Stimulated activated CD4-positive, alpha-beta T cell treated with anti-CD3 and anti-CD28 coated beads, Interleukin-15, amount 100 ng/mL, for 48 hours (primary cell): ENCODE data around the gene RNF150.

Experiments
- DNase-seq, 2 donors: peaks; one replicate each; pipeline ENCODE4 v3.0.0-alpha.2; 2020; ENCODE audit warnings: low read depth in 2 of 2

Gene RNF150

DNA sequence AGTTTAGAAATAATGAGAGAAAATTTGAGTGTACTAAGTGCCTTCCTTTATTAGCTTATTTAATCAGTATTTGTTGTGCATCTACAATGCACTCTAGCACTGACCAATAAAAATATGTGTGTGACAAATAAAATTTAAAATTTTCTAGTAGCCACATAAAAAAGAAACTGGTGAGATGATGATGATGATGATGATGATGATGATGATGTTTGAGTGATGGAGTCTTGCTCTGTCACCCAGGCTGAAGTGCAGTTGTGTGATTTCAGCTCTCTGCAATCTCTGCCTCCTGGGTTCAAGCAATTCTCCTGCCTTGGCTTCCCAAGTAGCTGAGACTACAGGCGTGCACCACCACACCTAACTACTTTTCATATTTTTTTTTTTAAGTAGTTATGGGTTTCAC, 110.2 kb downstream of the RNF150 start:
- DNase-seq: no peak

DNA sequence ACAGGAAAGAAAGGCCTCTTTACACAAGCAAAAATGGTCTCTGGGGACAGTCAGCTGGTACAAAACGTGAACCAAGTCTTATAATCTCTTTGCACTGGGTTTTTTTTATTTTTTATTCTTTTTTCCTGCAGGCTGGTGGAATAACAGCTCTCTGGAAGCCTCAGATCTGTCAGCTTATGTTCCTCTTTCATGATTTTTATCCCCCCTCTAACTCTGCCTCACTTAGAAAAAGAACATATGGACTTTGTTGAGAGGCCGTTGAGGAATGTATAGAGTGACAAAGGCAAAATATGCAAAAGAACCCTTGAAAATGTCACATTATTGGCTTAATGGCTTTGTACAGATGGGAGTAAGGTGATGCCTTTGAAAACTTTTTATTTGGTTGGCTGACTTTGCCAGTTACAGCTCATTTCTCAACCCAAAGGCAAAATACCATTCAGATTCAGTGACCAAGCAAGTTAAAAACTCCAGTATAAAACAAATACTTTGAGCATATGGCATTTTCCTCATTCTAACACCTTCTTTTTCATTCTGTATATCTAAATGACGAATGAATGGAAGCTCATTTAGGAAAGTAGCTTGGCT, 111.1 kb downstream of the RNF150 start:
- DNase-seq: no peak

DNA sequence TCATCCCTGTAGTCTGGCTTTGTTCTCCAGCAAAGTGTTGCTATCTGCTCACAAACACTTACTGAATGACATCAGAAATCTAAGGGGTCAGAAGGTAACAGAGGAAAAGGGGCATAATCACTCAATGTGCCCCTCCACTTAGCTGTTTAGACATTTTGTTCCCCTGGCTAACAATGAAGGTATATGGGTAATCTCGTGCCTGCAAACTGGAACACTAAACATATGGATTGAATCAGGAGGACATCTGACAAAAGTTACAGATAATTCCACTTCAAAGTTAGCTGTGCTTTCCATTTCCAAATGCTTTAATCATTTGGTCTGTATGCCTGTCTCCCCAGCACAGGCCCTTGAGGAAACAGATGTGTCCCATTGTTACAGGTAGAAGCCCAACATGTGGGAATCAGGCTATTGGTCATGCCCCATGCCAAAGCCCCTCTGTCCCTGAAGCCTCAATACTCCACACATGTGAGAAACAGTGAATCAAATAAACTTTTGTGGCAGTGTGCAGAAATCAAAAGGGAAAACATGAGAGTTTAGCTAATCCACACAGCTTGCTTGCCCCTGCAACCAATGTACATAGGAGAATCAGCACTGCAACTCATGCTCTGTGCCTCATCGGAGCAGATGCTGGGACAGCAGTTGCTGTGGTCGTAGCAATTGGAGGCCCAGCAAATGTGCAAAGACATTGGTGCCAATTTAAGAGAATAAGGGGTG, 111.7 kb downstream of the RNF150 start:
- DNase-seq: no peak

DNA sequence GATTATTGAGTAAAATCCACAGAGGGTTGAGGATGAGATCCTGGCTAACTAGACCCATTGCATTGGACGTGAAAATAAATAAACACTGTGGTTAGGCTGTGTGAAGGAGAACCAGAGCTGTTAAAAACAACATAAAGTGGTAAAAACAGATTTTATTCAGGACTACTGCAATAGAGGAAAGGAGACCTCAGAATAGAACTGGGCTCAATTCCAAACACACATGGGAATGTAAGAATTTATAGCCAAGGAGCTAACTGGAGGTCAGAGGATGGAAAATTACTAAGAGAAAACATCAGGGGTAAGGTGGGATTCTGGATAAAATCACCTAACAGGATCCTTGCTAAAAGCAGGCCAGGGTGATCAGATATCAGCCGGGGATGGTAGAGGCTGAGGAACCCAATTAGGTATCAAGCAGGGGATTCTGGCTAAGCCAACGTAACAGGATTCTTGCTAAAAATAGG, 112.4 kb downstream of the RNF150 start:
- DNase-seq: no peak

DNA sequence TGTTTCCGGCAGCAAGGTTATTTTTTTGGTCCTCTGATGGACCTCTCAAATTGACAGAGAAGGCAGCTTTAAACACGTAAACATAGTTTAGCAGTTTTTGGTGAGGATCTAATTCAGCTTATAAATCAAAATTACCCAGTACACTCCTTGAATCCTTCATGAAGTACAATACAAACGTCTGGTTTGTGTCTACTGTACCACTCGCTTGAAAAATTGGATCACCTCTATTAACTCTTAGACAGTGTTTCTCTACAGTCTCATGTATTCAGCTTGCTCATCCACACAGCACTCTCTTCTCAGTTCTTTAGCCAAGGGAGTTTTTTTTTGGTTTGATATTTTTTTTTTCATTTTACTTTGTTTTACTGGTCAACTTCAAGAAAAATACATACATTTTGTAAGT, 113.5 kb downstream of the RNF150 start:
- no peak for DNase-seq

DNA sequence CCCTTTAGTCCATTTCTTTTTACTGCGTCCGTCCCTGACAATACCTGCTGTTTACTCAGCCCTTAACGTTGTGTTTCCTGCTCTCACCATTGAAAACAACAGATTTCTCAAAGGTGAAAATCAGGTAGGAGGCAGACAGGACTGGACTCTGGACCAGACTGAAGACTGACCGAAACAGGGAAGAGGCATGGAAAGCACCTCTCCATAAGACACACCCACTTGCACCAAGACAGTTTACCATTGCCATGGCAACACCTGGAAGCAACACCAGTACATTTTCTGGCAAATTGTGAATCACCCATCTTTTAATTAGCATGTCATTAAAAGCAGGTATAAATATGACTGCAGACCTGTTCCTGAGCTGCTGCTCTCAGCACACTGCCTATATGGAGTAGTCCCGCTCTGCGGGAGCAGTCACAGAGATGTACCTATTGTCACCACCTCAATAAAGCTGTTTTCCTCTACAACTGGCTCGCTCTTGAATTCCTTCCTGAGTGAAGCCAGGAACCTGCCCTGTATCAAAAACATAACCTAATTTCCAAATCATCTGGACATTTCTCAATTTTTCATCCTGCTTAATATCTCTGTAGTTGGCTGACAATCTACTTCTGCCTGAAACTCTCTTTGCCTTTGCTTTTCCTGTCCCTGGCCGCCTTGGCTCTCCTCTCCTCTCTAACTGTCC, 117.0 kb downstream of the RNF150 start:
- no peak for DNase-seq

DNA sequence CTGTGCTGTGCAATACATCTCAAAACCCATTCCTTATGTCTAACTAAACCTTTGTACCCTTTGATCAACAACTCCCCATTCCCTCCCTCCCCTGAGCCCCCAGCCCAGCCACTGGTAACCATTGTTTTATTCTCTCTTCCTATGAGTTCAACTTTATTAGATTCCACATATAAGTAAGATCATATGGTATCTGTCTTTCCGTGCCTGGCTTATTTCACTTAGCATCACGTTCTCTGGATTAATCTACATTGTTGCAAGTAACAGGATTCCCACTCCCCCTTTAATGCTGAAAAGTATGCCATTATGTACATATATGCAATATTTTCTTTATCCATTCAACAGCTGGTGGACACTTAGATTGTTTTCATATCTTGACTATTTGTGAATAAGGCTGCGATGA, 119.4 kb downstream of the RNF150 start:
- no peak for DNase-seq

DNA sequence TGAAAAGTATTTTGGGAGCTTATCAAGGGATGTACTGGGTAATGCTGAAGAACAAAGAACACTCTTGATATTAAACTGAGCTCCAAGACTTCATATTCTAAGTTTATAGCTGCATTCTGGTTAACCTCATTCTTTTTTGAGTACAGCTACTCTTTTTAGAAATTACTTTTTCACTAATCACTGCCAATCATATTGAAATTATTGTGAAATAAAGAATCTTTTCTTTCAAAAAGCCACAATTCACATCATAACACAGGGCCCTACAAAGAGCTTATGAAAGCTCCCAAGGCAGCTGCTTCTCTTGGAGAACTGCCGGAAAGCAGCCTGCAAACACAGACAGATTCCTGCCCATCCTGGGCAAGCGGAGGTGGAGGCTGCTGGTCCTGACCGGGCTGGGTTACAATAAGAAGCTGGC, 121.4 kb downstream of the RNF150 start:
- DNase-seq: no peak

DNA sequence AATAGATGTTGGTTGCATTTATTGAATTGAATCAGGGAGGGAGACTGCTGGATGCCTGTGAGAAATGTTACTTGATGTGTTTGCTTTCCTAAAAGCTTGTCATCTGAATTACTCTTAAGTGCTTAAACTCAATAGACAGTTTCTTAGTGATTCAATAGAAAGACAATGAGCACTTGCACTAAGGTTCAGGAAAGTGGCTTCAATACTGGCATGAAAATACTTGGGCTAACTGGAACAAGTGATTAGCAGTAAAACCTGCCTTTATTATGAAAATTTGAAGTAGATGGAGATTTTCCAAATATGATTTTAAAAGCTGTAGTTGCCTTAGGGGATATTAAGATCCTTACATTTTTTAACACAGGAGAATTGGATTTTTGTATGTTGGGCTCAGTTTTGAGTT, 123.3 kb downstream of the RNF150 start:
- no peak for DNase-seq

DNA sequence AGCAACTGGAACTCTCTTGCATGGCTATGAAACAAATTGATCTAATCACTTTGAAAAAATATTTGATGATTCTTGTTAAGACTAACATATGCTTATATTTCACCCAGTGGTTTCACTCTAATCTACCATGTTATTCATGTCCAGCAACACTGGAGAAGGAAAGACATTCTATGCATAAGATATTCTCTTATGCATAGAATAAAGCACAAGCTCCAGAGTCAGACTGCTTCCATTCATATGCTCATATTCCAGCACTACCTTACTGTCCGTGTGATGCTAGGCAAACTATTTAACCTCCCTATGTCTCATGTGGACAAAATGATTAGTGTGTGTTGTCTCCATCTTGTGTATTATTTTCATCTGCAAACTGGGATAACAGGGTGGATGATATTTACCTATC, 124.1 kb downstream of the RNF150 start:
- DNase-seq: no peak

DNA sequence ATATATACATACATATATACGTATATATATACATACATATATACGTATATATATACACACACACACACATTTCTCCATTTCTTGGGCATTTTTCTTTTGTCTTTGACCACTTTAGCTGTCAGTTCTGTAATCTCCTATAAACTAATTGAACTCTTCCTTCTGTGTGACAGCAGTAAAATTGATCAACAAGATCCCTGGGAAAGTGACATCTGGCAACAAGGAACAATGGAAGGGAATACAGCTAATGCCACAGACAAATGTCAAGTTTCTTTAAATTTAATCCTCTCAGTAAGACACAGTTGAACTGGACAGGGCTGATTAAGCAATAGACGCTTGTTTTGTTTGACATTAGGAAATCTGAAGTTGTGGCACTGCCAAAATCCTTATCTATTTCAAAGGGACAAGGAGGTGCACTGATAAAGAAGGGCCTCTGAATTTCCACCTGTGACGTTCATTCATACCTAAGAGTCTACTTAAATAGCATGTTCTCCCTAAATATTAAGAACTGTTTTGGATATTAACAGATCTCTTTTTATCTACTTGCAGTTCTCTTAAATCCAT, 126.9 kb downstream of the RNF150 start:
- no peak for DNase-seq

DNA sequence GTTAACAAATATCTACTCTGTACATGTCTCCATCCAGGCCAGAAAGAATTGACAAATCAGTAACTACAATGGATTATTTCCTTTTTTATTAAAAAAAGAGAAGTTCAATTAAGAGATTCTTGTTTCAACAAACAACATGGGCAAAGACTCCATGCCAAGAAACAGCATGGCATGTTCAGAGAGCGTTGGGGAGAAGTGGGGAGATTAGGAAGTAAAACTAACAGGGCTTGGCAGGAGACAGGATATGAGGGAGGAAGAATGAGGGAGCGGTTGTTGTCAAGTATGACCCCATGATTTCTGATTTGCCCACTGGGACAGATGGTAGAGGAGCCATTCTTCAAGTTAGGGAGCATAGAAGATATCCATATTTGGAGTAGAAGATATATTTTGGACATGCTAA, 128.4 kb downstream of the RNF150 start:
- DNase-seq: no peak

DNA sequence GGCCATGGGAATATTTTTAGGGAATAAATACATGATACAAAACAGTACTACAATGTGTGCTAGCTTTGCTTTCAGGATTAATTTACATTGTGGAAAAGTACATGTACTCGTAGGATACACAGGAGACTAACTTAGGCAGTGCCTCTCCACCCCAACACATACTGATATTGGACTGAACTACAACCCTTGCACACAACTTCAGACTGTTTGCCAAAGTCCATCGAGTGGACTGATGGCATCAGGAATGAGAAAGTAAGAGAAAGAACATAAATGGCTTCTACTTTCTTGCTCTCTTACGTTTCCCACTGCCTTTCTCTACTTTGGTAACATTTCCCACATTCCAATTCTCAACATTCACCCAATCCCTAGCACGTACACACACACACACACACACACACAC, 130.1 kb downstream of the RNF150 start:
- no peak for DNase-seq

DNA sequence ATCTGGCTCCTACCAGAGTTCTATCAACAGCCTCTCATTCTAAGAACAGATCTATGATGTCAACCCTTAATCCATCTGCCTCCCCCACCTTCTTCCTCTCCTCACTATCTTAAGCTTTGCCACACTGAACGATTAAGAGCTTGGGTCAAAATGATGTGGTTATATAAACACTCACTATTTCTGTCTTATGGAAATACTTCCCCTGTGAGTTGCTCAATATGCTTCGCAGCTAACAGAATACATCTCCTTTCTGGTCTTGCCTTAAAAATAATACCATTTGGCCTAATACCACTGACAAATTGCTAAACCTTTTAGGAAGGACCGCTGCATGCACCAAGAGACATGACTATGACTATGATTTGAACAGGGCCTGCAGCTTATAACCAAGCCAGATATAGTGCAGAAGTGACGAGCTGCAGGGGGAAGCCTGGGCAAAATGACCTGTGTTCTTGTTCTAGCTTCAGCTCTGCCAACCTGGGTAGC, 130.9 kb downstream of the RNF150 start:
- no peak for DNase-seq

DNA sequence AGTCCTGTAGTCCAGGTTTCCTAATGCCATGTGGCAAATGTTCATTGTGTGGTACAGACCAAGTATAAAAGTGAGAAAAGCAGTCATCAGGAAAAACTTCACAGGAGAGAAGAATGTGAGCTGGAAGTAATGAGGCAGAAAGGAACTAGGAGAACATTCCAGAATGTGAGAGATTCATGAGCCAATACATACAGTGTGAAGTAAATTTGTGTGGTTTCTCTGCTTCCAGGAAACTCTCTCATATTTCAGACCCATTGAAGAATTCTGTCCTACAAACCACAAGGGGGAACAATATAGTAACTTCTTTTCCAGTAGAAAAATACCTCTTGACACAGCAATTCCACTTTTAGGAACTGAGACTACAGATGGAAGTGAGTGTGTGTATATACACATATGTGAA, 136.5 kb downstream of the RNF150 start:
- DNase-seq: no peak

DNA sequence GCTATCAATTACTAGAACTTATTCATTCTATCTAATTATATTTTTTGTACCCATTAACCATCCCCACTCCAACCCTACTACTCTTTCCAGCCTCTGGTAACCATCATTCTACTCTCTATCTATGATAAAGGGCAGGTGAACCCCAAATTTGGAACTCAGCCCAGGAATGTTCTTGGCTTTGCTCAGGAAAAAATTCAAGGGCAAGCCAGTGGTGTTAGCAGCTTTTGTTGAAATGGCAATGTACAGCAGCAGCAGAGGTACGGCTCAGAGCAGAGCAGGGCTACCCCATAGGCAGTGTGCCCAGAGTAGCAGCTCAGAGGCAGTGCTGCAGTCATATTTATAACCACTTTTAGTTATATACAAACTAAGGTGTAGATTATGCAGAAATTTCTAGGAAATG, 138.2 kb downstream of the RNF150 start:
- DNase-seq: no peak

DNA sequence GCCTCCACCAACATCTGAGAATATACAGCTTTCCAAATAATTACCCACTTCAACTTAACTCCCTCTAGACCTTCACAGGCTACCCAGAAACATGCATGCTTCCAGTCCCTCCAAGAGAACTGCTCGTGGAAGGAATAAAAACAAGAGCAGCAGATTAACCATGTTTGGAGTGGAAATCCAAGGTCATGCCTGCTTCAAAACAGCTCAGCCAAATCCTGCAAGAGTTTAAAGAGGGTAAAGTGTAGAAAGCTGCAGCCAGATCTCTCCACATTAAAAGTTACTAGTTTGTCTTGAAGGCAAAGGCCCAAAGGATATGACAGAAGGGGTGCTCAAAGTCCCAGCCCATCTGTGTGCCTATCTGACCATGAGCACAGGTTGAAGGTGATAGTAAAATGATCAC, 139.3 kb downstream of the RNF150 start:
- no peak for DNase-seq

DNA sequence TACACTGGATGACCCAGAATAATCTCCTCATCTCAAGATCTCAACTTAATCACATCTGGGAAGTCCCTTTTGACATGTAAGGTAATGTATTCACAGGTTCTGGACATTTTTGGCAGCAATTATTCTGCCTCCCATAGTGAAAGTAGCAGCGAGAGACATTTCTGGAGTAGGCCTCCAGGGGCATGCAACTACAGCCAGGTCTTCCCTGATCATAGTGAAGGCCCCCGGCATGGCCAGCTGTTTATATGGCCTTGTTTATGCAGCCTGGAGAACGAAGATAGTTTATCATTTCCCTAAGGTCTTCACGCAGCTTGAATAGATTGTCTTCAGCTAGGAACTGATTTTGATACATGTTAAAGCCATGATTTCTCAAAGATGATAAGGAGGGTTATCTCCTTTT, 139.9 kb downstream of the RNF150 start:
- no peak for DNase-seq

DNA sequence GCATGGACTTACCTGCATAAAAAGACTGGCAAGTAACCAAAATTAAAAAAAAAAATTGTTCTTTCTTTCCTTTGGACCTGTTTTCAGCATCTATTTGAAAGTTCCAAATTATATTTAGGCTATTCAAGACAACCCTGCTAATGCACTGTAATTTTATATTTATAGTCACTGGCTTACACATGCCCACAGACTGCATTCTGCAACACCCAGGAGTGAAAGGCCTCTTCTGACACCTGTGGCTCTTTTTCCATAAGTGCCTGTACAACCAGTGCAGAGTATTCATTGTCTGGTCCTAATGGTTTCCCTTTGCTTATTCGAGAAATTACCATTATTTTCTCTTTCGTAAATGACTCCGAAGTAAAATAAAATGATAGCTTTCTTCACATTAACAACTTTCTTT, 143.3 kb downstream of the RNF150 start:
- DNase-seq: no peak

DNA sequence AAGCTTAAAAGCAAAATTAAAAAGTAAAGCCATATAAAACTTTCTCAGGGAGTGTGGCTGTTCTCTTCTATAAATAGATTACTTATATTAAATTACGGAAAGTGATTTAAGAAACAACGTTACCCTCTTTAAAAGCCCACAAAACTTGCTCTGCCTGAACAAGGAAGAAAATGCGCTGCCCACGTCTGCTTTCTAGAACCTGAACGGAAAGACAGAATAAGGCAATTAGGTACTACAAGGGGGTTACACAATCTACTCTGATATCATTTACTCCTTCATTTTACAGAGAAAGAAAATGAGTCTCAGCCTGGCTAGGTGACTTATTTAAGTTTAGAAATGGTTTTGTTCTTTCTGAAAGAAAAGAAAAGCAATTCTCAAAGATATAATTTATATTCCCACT, 147.2 kb downstream of the RNF150 start:
- DNase-seq: no peak

DNA sequence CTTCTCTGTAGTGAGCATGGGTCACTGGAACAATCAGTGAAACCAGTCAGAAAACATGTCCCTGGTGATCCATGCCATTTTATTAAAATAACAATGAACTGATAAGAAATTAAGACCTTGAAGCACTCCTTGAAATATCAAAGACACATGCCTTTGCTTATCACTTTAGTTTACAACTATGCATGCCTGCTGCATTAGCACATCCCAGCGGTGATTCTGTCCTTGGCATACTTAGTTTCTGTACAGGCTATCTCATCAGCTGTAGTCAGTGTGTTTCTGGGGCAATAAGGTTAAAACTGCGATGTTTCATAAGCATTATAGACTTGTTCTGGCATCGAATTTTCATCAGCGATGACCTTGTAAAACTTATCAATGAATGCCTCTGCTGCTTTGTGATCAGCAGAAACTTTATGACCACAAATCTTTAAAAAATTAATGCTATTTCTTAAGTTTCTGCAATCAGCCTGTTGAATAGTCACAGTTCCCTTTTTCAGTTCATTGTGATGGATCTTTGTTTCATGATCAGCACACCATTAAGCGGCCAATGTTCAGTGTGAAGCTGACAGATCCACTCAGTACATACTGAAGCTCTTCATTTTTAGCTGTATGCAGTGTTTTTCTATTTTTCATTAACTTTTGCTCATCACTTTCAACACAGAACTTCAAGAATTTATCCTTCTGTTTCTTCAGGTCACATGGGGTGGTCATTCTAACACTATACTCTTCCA, 150.5 kb downstream of the RNF150 start:
- no peak for DNase-seq
